ENCODE measurements around the gene NHERF1.
A peak's percentile ranks its signal among the peaks of the same experiment; 100 is the strongest.

Gene NHERF1

GRCh38 chr17:74732042-74732867 is 16.2 kb upstream of the NHERF1 start:
- no peak overlapping the region for H3K4me3 ChIP-seq (replicated peaks; ENCODE audit: low read depth, low read length)
- TF ChIP-seq CTCF (IDR thresholded peaks at IDR 0.05; ENCODE audit: low read length, missing control alignments): no peak
- DNase-seq (ENCODE audit: low read depth): no peak

DNA sequence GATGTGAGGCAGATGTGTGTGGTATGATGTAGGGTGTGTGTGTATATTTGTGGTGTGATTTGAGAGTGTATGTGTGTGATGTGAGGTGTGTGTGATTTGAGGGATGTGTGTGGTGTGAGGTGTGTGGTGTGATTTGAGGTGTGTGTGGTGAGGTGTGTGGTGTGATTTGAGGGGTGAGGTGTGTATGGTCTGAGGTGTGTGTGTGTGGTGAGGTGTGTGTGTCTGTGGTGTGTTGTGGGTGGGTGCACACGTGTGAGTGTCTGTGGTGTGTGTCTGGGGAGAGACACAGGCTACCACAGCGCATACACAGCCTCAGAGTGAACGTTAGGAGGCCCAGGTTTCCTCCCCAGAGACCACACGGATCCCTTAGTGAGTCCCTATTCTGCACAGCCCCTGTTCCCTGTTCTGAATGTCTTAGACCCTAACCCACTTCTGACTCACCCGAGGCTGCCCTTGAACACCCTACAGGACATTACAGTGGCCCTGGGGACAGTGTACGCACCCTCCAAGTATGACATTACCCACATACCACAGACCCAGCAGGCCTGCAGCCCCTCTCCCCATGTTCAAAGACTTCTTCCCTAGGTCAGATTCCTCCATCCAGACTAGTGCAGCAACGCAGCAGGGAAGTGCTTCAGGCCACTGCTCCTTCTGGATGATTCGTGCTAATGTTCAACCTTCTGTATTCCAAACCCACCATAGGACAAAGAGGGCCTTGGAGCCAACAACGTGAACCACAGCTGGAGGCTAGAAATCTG is 14.9 kb upstream of the NHERF1 start:
- no peak overlapping the region for H3K4me3 ChIP-seq (replicated peaks; ENCODE audit: low read depth, low read length)
- DNase-seq (ENCODE audit: low read depth): no peak
- TF ChIP-seq CTCF (IDR thresholded peaks at IDR 0.05; ENCODE audit: low read length, missing control alignments): no peak

- TF ChIP-seq CTCF (IDR thresholded peaks at IDR 0.05; ENCODE audit: low read length, missing control alignments): no peak
- no peak for DNase-seq (ENCODE audit: low read depth)
Measured at GRCh38 chr17:74734256-74734655, 14.2 kb upstream of the NHERF1 start.

GRCh38 chr17:74736513-74737298 is 11.7 kb upstream of the NHERF1 start, which contains the start of gene RAB37:
Gene RAB37 (plus strand): TSS chr17:74737256. CDS start chr17:74737273, 17 bp downstream.
- DNase-seq (ENCODE audit: low read depth): no peak
- no peak within 1 kb of the TSS for H3K4me3 ChIP-seq (replicated peaks; ENCODE audit: low read depth, low read length)
- no peak for TF ChIP-seq CTCF (IDR thresholded peaks at IDR 0.05; ENCODE audit: low read length, missing control alignments)

More at GRCh38 chr17:74734256-74734655, 14.2 kb upstream of the NHERF1 start:
- no peak overlapping the region for H3K4me3 ChIP-seq (replicated peaks; ENCODE audit: low read depth, low read length)

DNA sequence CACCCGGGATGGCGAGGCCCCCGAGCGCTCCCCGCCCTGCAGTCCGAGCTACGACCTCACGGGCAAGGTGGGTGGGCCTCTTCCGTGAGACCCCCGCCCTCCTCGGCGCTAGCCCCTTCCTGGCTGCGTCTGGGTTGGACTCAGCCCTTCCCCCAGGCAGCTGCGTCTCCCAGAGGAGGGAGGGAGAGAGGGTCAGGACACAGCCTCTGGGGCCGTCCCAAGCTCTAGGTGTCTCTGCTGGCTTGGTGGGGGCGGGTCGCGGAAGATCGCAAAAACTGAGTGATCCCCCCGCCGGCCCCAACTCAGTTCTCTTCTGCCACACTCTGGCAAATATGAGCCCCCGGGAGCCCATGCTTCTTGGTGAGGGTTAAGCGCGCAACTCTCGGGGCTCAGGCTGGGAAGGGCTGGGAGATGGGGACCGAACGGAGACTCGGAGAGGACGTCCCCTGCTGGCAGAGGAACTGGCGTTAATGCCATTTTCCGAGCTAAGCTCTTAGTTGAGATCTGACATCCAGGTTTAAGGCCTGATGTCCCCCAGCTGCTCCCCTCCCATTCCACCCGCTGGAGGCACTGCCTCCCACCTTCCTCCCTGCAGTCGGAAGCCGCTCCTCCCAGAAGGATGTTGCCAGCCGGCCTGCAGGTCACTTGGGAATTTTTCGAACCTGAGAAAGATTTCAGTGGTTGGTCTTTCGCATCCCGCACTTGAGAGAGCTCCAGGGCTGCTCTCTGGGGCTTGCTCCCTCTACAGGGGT is 11.0 kb upstream of the NHERF1 start:
- H3K4me3 ChIP-seq (replicated peaks; ENCODE audit: low read depth, low read length): no peak overlapping the region
- DNase-seq (ENCODE audit: low read depth): peak; percentile 52
- TF ChIP-seq CTCF (IDR thresholded peaks at IDR 0.05; ENCODE audit: low read length, missing control alignments): peak; percentile 40

Measured in fibroblast of pulmonary artery (primary cell).